ENCODE measurements around the gene BTBD9.

The BTBD9 gene

DNA sequence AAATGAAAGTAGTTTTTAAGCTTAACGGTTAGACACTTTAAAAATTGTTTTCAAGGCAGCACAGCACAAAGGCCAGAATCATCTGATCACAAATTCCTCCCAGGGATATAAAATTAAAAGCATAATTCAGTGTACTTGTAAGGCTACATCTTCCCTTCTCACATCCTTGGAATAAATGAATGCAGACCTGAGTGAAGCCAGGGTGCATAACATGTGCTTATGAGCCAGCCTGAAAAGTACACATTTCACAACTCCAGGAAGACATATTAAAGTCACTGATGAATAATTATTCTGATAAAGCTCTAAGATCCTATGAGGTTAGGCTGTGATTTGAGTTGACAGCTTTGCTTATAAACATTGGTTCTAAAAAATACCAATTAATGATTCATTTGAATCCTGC lies 163.6 kb downstream of the BTBD9 start:
- Histone ChIP-seq H3K36me3 (ENCODE audit: control insufficient read depth, insufficient read depth, low read length) (no peaks in the 10 kb centered on the region), H3K27me3 (ENCODE audit: control insufficient read depth, insufficient read depth, low read length) (no peaks in the 10 kb centered on the region), H3K27ac (ENCODE audit: low read length) (no peak overlapping the region), H3K9me3 (ENCODE audit: control insufficient read depth, insufficient read depth, low read length) (no peaks in the 10 kb centered on the region), H3K4me3 (ENCODE audit: low read length) (no peak overlapping the region), H3K4me1 (ENCODE audit: control insufficient read depth, insufficient read depth, low read length) (no peaks in the 10 kb centered on the region; the same call in 1 of the 2 replicates)
- no peak for DNase-seq (ENCODE audit: low read depth, low spot score)
- no CpG with 5 or more reads among the region's 1 CpG for WGBS (ENCODE audit: insufficient coverage, insufficient read length)

DNA sequence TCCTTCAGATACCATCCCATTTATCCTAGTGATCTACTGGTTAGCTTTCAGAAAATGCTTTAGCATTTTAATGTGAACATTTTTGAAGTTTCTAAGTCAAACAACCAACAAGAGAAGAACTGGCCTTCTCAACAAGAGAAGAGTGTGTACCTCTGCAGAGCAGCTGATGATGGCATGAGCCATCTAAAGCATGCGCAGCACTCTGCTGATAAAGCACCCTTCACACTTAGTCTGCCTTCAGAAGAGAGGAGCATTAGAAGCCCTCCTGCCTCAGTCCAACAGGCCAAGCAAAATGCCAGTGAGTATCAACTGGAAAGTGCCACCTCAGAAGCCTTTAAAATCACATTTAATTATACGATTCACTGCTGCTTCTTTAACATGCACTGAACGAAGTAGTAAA lies 169.2 kb downstream of the BTBD9 start:
- Histone ChIP-seq H3K27ac (ENCODE audit: low read length) (no peak overlapping the region), H3K4me3 (ENCODE audit: low read length) (no peak overlapping the region), H3K27me3 (ENCODE audit: control insufficient read depth, insufficient read depth, low read length) (no peaks in the 10 kb centered on the region), H3K36me3 (ENCODE audit: control insufficient read depth, insufficient read depth, low read length) (no peaks in the 10 kb centered on the region), H3K9me3 (ENCODE audit: control insufficient read depth, insufficient read depth, low read length) (no peaks in the 10 kb centered on the region), H3K4me1 (ENCODE audit: control insufficient read depth, insufficient read depth, low read length) (no peaks in the 10 kb centered on the region)
- no peak for DNase-seq (ENCODE audit: low read depth, low spot score)
- no CpG with 5 or more reads among the region's 3 CpGs for WGBS (ENCODE audit: insufficient coverage, insufficient read length)

GRCh38 chr6:38467566-38467965 lies 172.2 kb downstream of the BTBD9 start:
- Histone ChIP-seq H3K9me3 (ENCODE audit: control insufficient read depth, insufficient read depth, low read length) (no peaks in the 10 kb centered on the region), H3K36me3 (ENCODE audit: control insufficient read depth, insufficient read depth, low read length) (no peaks in the 10 kb centered on the region), H3K27me3 (ENCODE audit: control insufficient read depth, insufficient read depth, low read length) (no peaks in the 10 kb centered on the region), H3K4me1 (ENCODE audit: control insufficient read depth, insufficient read depth, low read length) (no peaks in the 10 kb centered on the region), H3K4me3 (ENCODE audit: low read length) (no peak overlapping the region), H3K27ac (ENCODE audit: low read length) (no peak overlapping the region)
- no peak for DNase-seq (ENCODE audit: low read depth, low spot score)
- WGBS (ENCODE audit: insufficient coverage, insufficient read length), result no CpG with 5 or more reads among the region's 3 CpGs

DNA sequence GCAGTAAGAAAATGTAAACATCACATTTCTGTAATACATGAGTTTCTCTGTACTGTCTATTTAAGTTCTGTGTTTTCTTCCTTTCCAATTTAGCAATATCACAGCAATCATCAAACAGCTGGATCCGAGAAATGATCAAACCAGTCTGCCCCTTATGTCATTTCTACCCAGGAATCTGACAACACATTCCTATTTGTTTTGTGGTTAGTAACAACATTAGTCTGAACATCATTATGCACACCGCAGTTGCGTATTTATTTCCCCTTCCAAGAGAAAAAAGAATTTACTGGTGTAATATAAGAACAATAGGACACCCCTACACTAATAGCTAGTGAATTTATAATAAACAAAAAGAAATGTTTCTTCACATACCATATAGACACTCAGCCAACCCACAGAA lies 179.5 kb downstream of the BTBD9 start:
- H3K27me3 ChIP-seq (ENCODE audit: control insufficient read depth, insufficient read depth, low read length), result no peaks in the 10 kb centered on the region
- no peaks in the 10 kb centered on the region for H3K4me1 ChIP-seq (ENCODE audit: control insufficient read depth, insufficient read depth, low read length)
- H3K9me3 ChIP-seq (ENCODE audit: control insufficient read depth, insufficient read depth, low read length), result no peaks in the 10 kb centered on the region
- H3K36me3 ChIP-seq (ENCODE audit: control insufficient read depth, insufficient read depth, low read length), result no peaks in the 10 kb centered on the region
- no peak overlapping the region for H3K27ac ChIP-seq (ENCODE audit: low read length)
- WGBS (ENCODE audit: insufficient coverage, insufficient read length), result no CpG with 5 or more reads among the region's 3 CpGs
- H3K4me3 ChIP-seq (ENCODE audit: low read length), result no peak overlapping the region
- DNase-seq (ENCODE audit: low read depth, low spot score), result no peak

- Histone ChIP-seq H3K36me3 (ENCODE audit: control insufficient read depth, insufficient read depth, low read length) (no peaks in the 10 kb centered on the region), H3K27ac (ENCODE audit: low read length) (no peak overlapping the region), H3K9me3 (ENCODE audit: control insufficient read depth, insufficient read depth, low read length) (no peaks in the 10 kb centered on the region), H3K27me3 (ENCODE audit: control insufficient read depth, insufficient read depth, low read length) (no peaks in the 10 kb centered on the region), H3K4me1 (ENCODE audit: control insufficient read depth, insufficient read depth, low read length) (no peaks in the 10 kb centered on the region), H3K4me3 (ENCODE audit: low read length) (no peak overlapping the region)
- DNase-seq (ENCODE audit: low read depth, low spot score), result no peak
- no CpG with 5 or more reads among the region's 2 CpGs for WGBS (ENCODE audit: insufficient coverage, insufficient read length)
Observed at GRCh38 chr6:38459291-38459690, 180.4 kb downstream of the BTBD9 start.

DNA sequence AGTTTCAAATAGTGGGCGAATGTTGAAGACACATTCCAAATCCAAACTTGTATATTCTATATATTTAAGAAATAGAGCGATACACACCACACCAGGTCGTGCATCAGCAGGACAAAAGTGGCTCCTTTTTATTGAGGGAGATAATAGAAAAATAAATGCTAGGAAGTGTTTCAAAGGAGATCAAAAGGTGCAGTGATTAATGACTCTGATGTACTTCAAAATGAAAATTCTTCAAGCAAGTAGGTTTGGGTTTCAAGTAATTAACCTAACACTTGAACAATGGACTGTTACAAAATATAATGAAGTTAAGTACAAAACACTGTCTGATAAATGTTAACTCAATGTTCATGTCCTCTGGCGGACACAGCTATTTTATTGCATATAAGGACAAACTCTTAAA lies 185.9 kb downstream of the BTBD9 start:
- Histone ChIP-seq H3K27ac (ENCODE audit: low read length) (no peak overlapping the region), H3K9me3 (ENCODE audit: control insufficient read depth, insufficient read depth, low read length) (no peaks in the 10 kb centered on the region), H3K27me3 (ENCODE audit: control insufficient read depth, insufficient read depth, low read length) (no peaks in the 10 kb centered on the region), H3K36me3 (ENCODE audit: control insufficient read depth, insufficient read depth, low read length) (no peaks in the 10 kb centered on the region), H3K4me3 (ENCODE audit: low read length) (no peak overlapping the region), H3K4me1 (ENCODE audit: control insufficient read depth, insufficient read depth, low read length) (no peaks in the 10 kb centered on the region)
- no peak for DNase-seq (ENCODE audit: low read depth, low spot score)
- no CpG with 5 or more reads among the region's 4 CpGs for WGBS (ENCODE audit: insufficient coverage, insufficient read length)

DNA sequence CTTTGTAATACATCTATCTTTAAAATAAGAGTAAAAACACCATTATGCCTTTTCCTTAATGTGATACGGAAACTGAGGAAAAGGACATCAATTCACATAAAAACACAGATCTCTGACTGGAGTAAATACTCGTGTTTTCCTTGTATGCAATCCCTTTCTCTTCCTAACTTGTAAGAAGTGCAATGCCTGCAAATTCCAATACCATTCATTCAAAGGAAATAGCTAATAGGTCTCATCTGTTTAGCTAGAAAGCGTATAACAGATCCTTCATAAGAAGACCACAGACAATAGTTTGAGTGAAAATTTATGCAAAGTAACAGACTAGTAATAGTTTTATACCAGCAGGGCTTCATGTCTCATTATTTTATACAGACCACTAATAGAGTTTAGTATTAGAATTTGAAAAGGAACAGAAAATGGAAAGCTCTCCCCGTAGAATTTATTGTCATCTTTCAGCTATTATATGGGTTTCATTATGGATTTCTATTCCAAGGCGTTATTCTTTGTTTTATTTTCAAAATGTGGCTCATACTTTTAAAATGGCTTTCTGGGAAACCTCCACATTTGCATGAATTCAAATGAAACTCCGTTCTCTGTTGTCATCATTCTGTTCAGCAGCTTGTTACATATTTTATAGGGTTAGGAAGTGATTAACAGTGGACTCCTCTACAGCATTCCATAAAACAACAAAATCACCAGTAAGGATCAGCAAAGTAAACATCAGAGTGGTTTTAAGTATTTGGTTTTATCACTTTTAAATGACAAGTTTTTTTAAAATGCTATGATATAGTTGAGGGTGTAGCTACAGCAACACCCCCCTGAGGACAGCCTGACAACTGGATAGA lies 186.7 kb downstream of the BTBD9 start:
- WGBS (ENCODE audit: insufficient coverage, insufficient read length), result no CpG with 5 or more reads among the region's 6 CpGs
- no peak for DNase-seq (ENCODE audit: low read depth, low spot score)
- H3K36me3 ChIP-seq (ENCODE audit: control insufficient read depth, insufficient read depth, low read length), result no peaks in the 10 kb centered on the region
- no peaks in the 10 kb centered on the region for H3K27me3 ChIP-seq (ENCODE audit: control insufficient read depth, insufficient read depth, low read length)
- H3K4me3 ChIP-seq (ENCODE audit: low read length), result no peak overlapping the region
- no peaks in the 10 kb centered on the region for H3K9me3 ChIP-seq (ENCODE audit: control insufficient read depth, insufficient read depth, low read length)
- H3K27ac ChIP-seq (ENCODE audit: low read length), result no peak overlapping the region
- H3K4me1 ChIP-seq (ENCODE audit: control insufficient read depth, insufficient read depth, low read length), result no peaks in the 10 kb centered on the region

- no peaks in the 10 kb centered on the region for H3K36me3 ChIP-seq (ENCODE audit: control insufficient read depth, insufficient read depth, low read length)
- WGBS (ENCODE audit: insufficient coverage, insufficient read length), result no CpG with 5 or more reads among the region's 2 CpGs
- H3K27ac ChIP-seq (ENCODE audit: low read length), result no peak overlapping the region
- no peak for DNase-seq (ENCODE audit: low read depth, low spot score)
- H3K4me1 ChIP-seq (ENCODE audit: control insufficient read depth, insufficient read depth, low read length), result no peaks in the 10 kb centered on the region
- no peak overlapping the region for H3K4me3 ChIP-seq (ENCODE audit: low read length)
- no peaks in the 10 kb centered on the region for H3K9me3 ChIP-seq (ENCODE audit: control insufficient read depth, insufficient read depth, low read length)
- no peaks in the 10 kb centered on the region for H3K27me3 ChIP-seq (ENCODE audit: control insufficient read depth, insufficient read depth, low read length)
Observed at GRCh38 chr6:38450717-38451116, 189.0 kb downstream of the BTBD9 start.

GRCh38 chr6:38445925-38446324 lies 193.8 kb downstream of the BTBD9 start:
- Histone ChIP-seq H3K4me3 (ENCODE audit: low read length) (no peak overlapping the region), H3K27ac (ENCODE audit: low read length) (no peak overlapping the region), H3K9me3 (ENCODE audit: control insufficient read depth, insufficient read depth, low read length) (no peaks in the 10 kb centered on the region), H3K4me1 (ENCODE audit: control insufficient read depth, insufficient read depth, low read length) (no peaks in the 10 kb centered on the region; the same call in 1 of the 2 replicates), H3K27me3 (ENCODE audit: control insufficient read depth, insufficient read depth, low read length) (no peaks in the 10 kb centered on the region), H3K36me3 (ENCODE audit: control insufficient read depth, insufficient read depth, low read length) (no peaks in the 10 kb centered on the region)
- no CpG with 5 or more reads among the region's 2 CpGs for WGBS (ENCODE audit: insufficient coverage, insufficient read length)
- no peak for DNase-seq (ENCODE audit: low read depth, low spot score)

DNA sequence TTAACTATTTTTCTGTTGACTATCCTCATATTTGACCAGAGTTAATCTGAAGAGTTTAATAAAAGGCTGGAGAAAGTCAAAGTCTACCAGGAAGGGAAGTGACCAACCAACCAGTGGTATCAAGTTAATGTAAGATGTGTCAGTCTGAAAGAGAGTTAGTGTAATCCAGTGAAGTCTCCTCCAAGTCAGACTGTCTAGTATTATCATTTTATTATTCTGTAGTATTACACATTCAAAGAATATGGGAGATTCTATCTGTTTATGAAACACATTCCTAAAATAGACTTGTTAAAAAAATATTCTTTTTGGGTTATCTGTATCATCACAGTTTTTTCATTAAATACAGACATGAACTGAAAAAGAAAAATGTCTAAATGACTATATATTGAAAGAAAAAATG lies 194.4 kb downstream of the BTBD9 start:
- H3K27ac ChIP-seq (ENCODE audit: low read length), result no peak overlapping the region
- DNase-seq (ENCODE audit: low read depth, low spot score), result no peak
- no peaks in the 10 kb centered on the region; the same call in 1 of the 2 replicates for H3K4me1 ChIP-seq (ENCODE audit: control insufficient read depth, insufficient read depth, low read length)
- no peak overlapping the region for H3K4me3 ChIP-seq (ENCODE audit: low read length)
- no peaks in the 10 kb centered on the region for H3K9me3 ChIP-seq (ENCODE audit: control insufficient read depth, insufficient read depth, low read length)
- no peaks in the 10 kb centered on the region for H3K27me3 ChIP-seq (ENCODE audit: control insufficient read depth, insufficient read depth, low read length)
- H3K36me3 ChIP-seq (ENCODE audit: control insufficient read depth, insufficient read depth, low read length), result no peaks in the 10 kb centered on the region

Data from iPS DF 6.9 (cell line).